Occipital lobe (tissue), 2 donors: ENCODE results near the gene ATP2B2. TPM values are rescaled to one million over a fixed set of nuclear protein-coding genes. Genes with fewer than 3 reads are reported as not detected.
"Not testable (repeated sequence)": the region's sequence is repeated elsewhere in the genome, so short reads cannot be mapped to it uniquely, and the experiment has no call there.

Experiments used
- DNase-seq: peaks from one replicate; lab custom pipeline; 2025; lab: John Stamatoyannopoulos, UW
- total RNA-seq: library from RNA; depleted of rRNA; stranded (reverse); fragments of >200 nt; gene quantifications from one replicate; pipeline ENCODE4 v1.2.3, GENCODE V29; 2014

Gene ATP2B2
- total RNA-seq, 1 donor from 2014 or later: 79.5 TPM

DNA sequence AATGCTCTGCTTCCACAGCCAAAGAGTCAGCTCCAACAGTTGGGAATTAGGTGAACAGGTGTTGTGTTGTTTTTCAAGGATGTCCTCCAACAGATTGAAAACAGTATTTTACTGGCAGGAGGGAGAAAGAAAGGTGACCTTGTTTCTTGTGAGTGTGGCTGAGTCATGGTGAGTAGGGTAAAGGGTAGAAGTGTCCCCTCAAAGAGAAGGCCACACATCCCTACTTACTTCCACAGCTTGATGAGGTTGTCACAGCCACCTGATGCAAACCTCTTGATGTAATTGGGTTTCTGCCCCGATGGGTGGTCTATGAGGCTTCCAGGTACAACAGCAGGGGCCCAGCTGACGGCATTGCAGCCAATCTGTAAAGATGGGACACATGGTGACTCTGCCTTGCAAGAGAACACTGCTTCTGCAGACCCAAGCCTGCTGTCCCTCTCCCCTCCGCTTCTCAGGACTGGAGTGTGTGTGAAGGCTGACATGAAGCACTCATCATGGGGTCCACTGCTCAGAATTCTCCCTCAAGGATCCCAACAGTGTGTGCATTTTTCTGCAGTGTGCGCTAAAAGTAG is 200.0 kb downstream of the ATP2B2 start:
- DNase-seq: no peak

DNA sequence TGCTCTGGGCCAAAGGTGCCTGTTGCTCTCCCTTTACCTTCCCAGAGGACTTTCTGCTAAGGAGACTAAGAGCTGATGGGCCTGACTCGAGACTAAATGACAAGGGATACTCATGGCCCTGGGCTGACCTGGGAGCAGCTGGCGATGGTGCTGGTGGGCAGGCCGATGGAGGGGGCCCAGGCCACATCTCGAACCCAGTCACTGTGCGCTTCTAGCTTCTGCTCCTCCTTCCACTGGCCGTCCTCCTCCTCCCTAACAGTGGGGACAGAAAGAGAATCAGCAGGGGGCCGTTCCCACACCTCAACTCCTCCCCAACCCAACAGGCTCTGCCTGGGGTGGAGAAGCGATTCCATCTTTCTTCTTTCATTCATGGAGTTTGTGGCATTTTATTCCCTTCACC is 200.5 kb downstream of the ATP2B2 start:
- no peak for DNase-seq

DNA sequence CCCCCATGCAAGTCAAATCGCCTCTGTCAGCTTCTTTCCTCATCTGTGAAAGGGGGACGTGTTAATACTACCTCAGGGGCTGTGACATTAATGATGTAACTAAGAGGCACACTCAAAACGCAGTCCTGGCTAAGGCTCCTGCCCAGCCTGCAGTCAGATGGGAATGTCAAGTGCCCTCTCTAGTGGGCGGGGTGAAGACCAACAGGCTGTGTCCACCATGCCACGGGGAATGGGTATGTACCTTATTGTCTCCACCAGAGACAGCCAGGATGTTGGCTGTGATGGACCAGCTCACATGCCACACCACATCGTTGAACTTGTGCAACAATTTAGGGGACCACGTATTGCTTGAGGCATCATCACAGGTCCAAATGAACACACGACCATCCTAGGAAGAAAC is 201.6 kb downstream of the ATP2B2 start:
- DNase-seq: no peak

DNA sequence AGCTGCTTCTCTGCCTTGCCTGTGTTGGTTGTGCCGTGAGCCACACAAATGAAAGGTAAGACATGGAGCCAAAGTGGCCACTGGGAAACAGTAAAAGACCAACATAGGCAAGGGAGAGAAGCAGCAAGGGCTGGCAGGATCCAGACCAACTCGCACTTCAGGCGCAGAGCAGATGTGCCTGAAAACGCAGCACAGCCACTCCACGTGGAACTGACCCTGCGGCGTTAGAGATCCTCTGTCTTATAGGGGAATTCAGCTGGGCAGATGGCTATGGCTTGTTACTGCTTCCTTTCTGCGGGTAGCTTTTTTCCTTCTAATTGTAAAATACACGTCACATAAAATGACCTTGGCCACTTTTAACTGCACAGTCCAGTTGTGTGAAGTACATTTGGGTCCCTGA is 202.3 kb downstream of the ATP2B2 start:
- no peak for DNase-seq

DNA sequence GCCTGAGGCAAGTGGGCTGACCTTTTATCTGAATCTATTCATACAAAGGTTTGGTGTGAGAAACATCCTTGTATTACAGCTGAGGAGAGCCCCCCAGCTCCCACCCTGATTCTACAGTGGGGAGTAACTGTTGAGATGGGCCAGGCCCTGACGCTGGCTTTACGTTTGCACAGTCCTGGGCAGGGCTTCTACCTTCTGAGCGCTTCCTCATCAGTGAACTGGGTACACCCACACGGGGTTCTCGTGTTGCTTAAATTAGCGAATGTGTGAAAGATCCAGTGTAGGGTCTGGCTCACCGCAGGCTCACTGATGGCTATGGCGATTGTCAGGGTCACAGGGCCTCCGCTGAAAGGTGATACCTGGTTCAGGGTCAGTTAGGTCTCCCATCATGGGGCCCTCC is 205.3 kb downstream of the ATP2B2 start:
- no peak for DNase-seq

DNA sequence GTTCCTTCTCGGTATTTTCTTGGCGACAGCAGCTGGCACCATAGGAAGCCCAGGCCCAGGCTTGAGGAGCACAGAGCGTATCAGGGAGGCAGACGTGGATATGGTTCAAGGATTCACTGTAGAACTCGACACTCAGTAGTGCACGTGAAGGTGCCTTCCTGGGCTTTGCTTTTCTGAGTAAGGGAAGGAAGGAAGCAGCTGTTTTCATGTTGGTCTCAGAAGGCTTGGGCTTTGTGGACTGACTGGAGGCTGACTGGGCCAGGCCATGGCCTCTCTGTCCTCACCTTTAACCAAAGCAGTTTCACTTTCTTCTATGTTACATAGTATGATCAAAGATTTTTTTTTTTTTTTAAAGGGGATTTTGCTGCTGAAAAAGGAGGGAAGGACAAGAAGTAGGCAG is 205.7 kb downstream of the ATP2B2 start:
- no peak for DNase-seq

DNA sequence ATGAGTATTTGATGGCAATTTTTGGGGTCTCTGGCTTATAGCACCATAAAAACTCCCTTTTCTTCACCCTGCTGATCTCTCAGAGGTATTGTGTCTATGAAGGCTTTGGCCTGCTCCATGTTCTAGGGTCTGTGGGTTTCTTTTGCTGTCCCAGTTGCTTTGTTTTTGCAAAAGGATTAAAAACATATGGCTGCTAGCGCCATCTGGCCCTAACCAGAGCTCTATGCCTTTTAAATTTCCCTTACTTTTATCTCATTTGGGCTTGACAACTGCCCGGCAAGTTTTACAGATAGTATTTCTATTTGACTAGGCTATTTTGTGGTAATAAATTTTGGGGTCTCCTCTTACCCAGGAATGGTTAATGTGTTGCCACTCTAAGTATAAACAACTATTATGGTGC is 206.2 kb downstream of the ATP2B2 start:
- no peak for DNase-seq

DNA sequence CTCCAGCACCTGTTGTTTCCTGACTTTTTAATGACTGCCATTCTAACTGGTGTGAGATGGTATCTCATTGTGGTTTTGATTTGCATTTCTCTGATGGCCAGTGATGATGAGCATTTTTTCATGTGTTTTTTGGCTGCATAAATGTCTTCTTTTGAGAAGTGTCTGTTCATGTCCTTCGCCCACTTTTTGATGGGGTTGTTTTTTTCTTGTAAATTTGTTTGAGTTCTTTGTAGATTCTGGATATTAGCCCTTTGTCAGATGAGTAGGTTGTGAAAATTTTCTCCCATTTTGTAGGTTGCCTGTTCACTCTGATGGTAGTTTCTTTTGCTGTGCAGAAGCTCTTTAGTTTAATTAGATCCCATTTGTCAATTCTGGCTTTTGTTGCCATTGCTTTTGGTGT is 207.3 kb downstream of the ATP2B2 start:
- DNase-seq: not testable (repeated sequence)

DNA sequence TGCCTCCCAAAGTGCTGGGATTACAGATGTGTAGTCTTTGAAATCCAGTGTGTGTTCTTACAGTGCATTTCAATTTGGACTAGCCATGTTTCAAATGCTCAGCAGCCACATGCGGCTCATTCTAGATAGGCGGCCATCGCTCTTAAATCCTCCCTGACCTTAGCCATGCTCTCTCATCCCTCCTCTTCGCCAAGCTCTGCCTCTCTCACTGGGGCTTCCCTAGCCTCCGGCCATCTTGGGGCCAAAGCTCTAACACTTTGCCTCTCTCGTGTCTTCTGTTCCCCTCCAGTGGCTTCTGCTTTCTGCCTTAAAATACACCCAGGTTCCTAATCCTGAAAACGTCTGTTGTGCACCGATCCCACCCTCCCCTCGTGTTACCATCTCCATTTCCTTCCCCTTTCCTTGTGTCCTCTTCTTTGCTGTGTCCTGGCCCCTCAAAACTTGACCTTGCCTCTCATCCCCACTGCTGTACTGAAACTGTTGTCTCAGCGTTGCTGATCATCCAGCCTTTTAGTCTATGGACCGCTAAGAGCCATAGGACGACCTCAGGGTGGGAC is 211.3 kb downstream of the ATP2B2 start:
- no peak for DNase-seq

DNA sequence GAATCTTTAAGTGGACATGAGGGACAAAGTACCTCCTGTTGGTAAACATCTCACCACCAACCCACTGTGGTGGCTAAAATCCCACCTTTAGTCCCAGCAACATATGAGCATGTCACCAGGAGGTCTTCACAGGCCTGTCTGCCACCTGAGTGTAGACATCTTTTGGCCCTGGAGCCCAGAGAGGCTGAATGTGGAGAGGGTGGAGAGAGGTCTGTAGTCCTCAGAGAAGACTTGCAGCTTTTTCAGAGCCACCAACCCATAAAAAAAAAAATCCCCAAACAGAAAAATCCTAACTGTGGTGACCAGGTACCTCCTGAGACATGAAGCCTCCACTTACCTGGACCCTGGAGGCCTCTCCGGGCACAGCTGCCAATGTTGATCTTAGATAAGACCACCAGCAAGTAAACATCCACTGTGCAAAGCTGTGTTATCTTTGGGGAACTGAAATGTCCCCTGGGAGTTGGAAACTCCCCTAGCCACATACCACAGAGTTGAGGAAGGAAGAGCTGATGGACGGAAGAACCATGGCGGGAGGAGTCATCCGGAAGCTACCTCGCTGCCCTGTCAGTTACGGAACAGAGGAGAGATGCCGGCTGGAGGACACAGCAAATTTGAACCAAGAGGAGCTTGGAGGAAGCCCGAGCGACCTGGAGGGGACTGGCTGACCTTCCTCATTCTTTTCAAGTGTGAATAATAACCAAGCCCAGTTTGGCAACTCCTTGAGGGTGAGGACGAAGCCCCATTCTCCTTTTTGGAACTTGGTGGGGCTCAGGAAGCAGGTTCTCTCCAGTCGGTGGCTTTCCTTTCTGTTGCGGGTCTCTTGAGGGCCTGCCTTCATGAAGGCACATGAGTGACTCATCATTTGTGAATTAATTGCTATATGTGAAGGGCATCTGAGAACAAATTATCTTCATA is 212.6 kb downstream of the ATP2B2 start, which contains the start of gene GHRL:
Gene GHRL, minus strand, starts transcription at position 443 of the 915 bp plus-strand sequence. CDS start 2,767 bp downstream, outside the sequence.
- no peak for DNase-seq

DNA sequence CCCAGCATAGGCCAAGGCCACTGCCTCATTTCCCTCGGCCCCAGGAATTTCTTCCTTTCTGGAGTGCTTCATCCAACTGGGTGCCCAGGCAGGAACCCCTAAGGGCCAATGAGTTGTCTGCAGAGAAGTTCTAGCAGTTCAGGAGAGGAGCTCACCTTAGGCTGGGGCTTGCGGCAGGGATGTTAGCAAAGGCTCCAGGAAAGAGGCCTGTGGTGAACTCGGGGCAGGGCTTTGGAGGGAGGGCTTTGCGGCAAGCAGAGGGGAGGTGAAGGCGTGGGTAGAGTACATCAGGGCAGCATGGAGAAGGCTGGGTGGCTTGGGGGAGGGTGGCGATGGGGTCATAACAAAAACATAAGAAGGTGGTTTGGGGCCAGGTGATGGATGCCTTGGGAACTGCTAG is 213.7 kb downstream of the ATP2B2 start:
- DNase-seq: no peak

DNA sequence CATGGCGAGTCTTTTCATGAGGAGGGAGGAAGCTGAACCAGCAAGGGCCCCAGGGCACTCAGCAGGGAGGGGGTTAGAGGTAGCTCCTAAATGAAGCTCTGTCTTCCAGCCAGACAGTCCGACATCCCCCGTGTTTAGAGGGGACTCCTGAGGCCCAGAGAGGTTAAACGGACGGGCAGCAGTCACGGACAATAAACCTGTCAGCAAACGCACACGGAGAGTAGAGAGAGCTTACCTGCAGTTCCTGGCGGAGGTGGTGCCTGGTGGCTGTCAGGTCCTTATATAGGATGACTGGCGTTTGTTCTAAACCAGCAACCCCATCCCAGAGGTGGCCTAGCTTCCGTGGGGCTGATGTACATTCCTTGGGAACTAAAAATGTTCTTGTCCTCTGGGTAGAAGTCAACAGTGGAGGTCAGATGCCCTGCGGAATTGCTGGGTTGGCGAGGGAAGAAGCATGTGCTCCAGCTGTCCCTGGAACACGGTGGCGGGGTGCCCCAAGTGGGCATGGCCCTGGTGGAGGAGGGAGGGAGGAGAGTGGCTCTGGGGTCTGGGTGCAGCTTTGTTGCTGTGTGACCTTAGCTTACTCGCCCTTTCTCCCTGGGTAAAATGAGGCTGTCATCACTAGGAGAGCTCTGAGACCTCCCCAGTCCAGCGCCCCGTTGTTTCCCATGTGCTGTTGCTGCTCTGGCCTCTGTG is 214.8 kb downstream of the ATP2B2 start:
- no peak for DNase-seq

DNA sequence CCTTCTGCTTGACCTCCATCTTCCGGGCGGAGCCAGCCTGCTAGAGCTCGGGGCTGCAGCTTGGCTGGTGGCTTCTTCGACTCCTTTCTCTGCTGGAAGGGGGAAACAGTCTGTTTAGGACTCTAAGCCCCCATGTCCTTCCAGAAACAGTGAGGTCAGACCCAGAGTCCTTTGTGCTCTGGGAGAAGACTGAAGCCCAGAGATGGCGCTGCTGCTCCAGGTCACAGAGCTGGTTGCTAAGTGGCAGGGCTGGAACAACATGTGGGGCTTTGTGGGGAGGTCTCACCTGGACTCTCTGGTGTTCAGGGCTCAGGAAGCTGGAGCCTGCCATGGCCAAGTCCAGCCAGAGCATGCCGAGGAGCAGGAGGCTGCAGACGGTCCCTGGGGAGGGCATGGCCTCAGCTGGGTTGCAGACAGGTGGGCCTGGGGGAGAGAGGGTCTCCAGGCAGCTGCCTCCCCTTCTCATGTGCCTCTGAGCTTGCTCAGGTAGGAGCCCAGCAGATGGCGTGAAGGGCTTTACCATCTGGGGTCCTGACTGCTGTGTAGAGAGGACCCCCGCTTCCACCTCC is 215.5 kb downstream of the ATP2B2 start:
- DNase-seq: no peak

DNA sequence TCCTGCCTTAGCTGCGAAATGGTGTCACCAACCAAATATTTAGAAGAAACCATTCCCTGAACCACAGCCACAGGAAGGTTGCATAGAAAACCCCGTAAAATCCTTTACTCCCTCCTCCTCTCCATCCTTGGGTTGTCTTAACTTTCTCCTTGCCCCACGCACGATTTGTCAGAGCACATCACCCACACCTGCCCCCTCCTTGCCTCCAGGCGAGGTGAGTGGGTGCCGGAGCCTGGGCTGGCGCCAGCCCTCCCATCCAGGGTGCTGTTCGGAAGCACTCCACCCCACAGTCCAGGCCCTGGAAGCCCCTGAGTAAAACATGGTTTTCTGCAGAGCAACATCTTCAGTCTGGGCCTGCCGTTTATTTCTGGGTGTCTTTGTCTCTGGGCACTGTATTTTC is 216.3 kb downstream of the ATP2B2 start:
- DNase-seq: no peak

DNA sequence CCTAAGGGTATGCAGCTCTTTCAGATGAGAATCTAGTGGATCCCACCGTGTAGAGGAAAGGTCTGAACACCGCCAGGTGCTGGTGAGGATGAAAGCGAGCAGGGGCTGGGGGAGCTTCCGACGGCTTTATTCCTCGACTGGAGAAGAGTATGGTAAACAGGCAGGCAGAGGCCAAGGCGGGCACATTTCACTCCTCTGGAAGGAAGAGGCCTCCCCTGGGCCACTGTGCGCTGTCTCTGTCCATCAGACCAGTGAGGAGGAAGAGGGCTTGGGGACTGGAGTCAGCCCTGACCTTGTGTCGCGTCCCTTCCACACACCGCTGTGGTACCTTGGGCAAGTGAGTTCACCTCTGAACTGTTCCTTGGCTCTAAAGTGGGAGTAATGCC is 216.8 kb downstream of the ATP2B2 start:
- no peak for DNase-seq

DNA sequence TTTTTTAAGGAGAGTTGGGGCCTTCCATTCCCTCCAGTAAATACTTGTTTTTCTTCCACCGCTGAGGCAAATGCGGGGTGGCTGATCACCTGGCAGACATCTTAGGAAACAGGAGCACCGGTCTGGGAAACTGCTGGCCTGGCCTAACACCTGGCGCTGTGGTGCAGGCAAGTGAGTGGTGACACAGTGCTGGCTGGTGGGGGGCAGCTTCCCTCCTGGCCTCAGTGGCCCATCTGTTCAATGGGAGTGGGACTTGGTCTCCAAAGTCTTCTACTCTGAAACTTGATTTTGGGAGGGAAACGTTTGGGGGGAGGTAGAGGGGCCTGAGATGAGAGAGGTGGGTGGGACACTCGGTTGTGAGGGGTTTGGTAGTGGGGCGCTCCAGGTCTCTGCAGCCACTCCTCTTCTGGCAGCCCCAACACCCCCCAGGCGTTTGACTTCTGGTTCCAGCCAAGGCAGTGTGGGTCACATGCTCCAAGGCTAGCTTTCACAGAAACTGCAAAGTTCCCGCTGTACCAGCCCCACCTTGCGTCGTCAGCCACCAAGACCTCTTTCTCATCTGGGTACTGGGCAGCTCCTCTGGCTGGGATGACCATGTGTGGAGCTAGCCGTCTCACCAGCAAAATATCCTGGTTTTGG is 217.3 kb downstream of the ATP2B2 start:
- no peak for DNase-seq

DNA sequence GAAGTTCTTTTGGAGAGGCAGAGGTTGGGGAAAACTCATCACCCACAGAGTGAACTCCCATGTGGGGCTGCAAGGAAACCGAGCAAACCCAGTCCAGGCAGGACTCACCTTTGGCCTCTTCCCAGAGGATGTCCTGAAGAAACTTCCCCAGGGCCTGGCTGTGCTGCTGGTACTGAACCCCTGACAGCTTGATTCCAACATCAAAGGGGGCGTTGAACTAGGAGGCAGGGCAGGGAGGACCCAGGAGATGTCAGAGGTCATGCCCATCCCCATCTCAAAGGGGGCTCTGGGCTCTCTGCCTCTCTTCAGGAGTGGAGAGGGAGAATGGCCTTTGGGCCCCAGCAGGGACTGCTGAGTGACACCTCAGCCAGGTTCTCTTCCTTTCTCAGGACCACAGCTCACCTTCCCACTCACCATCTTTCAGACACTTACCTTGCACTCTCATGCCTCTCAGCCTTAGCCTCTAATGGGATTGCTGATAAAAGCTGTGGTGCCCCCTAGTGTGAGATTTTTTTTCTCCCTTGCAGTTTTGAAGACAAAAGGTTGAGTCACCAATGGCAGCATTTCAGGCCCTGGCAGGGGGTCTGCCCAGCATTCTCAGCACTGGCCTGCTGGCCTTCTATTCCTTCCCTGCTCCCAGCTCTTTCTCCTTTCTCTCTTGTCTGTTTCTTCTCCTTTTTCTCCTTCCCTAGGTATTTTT is 218.6 kb downstream of the ATP2B2 start:
- no peak for DNase-seq

DNA sequence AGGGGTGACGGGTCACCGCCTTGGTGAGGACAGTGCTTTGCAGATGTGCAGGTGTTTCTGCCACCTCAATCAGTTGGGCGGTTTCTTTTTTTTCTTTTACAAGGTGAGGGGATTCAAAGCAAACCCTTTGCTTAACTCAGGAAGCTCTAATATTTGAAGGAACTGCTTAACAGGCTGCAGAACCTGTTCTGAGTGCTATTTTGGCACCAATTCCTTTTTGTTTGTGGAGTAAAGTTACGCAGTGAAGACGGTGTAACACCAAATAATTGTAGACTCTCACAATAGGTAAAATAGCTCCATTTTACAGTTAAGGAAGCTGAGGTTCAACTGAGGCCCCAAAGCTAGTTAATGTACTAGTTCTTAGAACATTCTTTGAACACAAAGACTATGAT is 219.3 kb downstream of the ATP2B2 start:
- no peak for DNase-seq

DNA sequence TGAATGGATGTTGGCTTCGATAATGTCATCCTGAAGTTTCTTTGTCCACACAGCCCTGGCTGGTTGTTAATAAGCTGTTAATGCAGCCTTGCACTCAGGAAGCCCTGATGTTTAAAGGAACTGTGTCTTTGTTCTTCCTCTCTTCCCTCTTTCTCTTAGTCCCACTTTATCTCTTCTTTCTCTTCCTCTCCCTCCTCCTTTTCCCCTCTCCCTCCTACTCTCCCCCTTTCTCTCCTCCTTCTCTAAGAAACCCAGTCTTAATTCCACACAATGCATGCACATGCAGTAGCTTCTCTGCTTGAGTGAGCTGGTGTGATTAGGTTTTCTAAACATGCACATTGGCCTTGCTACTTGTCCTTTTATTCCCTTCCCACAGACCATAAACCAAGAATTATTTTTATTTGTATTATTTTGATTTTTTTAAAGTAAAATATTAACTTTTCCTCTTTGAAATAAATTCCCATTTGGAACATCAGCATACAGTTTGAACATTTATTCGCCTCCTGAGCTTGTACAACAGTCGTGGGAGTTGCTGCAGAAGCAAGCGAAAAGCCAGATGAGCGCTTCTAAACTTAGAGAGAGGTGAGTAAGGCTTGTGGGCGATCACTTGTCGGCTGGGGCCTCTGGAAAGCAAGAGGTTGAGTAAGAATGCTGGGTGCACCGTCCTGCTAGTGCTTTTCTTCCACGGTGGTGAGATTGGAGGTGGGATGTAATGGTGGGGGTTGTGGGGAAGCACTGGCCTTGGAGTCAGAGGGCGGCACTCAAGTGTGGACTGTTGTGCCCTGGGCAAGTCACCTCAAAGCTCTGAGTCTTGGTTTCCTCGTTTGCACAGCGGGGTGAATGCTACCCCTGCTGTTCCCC is 219.9 kb downstream of the ATP2B2 start:
- DNase-seq: peak; percentile 44

DNA sequence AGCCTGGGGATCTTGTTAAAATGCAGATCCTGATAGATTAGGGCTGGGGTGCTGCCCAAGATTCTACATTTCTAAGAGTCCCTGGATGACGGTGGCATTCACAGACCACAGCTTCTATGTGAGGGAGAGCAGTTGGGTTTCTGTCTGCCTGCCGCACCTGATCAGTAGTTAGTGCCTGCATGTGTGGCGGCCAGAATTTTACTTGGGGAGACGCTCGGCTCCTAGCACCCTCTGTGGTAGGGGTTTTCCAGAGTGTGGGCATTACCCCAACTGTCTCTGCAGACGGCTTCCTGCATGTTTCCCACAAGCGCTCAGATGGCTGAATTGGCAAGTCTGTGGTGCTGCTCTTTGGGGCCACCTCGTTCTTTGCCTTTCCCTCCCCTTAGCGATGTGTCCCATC is 220.9 kb downstream of the ATP2B2 start:
- no peak for DNase-seq
